ENCODE results near the gene RAB11FIP2. TPM values are rescaled to one million over a fixed set of nuclear protein-coding genes. Genes with fewer than 3 reads are reported as not detected.

Gene RAB11FIP2
- total RNA-seq, 6 experiments from 2014 or later: 5.3 to 14.3 (median 6.9) TPM

DNA sequence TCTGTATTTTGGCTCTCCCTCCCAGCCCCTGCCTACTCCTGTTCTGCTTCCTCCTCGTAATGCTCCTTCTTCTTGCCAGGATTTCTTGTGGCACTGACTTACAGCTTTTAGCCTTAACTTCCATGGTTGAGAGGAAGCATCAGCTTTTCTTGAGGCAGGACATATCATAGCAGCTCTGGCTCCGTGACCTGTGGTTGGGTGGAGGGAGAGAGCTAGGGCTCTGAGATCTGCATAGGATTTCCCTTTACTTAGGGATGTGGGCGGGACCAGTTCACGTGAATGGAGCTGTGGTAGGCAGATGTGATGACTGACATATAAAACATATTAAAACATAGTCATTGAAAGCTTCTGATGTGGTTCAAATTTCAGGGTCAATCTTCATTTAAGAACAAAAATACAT, 10.6 kb upstream of the RAB11FIP2 start:
- Histone ChIP-seq H3K4me3 (no peak overlapping the region), H3K27ac (no peak overlapping the region), H3K4me1 (no peaks in the 10 kb centered on the region), H3K36me3 (no peaks in the 10 kb centered on the region), H3K9me3 (no peaks in the 10 kb centered on the region), H3K27me3 (no peaks in the 10 kb centered on the region)
- DNase-seq (no peak), ATAC-seq (no peak)
- intact Hi-C loops (cut with DNase I): no loop called here
- TF ChIP-seq POLR2A (IDR thresholded peaks at IDR 0.05): no peak
- TF ChIP-seq, protein P1, sequence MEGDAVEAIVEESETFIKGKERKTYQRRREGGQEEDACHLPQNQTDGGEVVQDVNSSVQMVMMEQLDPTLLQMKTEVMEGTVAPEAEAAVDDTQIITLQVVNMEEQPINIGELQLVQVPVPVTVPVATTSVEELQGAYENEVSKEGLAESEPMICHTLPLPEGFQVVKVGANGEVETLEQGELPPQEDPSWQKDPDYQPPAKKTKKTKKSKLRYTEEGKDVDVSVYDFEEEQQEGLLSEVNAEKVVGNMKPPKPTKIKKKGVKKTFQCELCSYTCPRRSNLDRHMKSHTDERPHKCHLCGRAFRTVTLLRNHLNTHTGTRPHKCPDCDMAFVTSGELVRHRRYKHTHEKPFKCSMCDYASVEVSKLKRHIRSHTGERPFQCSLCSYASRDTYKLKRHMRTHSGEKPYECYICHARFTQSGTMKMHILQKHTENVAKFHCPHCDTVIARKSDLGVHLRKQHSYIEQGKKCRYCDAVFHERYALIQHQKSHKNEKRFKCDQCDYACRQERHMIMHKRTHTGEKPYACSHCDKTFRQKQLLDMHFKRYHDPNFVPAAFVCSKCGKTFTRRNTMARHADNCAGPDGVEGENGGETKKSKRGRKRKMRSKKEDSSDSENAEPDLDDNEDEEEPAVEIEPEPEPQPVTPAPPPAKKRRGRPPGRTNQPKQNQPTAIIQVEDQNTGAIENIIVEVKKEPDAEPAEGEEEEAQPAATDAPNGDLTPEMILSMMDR (IDR thresholded peaks at IDR 0.05): no peak
- WGBS (ENCODE audit: insufficient coverage, low coverage, low lambda C conversion rate, missing lambda C conversion rate): 65% methylated on average over 3 of the region's 4 CpGs

DNA sequence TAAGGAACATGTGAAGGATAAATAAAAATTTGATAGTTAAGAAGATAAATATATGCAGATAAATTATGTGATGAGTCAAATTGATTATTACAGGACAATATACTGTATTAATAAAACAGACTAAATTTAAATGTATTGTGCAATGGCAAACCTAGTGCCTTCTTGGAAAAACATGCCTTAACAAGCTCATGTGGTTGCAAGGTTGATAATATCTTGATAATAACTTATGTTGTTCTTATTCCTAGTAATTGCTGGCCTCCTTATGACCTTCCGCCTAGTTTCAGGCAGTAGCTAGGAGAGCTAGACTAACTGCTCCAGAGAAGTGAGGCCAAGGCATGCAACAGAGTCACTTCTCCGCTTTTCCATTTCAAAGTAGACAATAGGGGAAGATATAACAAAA, 7.6 kb upstream of the RAB11FIP2 start:
- Histone ChIP-seq H3K27me3 (no peaks in the 10 kb centered on the region), H3K9me3 (no peaks in the 10 kb centered on the region), H3K36me3 (no peaks in the 10 kb centered on the region), H3K4me3 (no peak overlapping the region), H3K4me1 (no peaks in the 10 kb centered on the region), H3K27ac (no peak overlapping the region)
- 90% methylated on average over 2 of the region's 2 CpGs for WGBS (ENCODE audit: insufficient coverage, low coverage, low lambda C conversion rate, missing lambda C conversion rate)
- TF ChIP-seq, protein P1 (IDR thresholded peaks at IDR 0.05): no peak
- TF ChIP-seq POLR2A (IDR thresholded peaks at IDR 0.05): no peak
- ATAC-seq: no peak
- intact Hi-C loops (cut with DNase I): no loop called here
- DNase-seq: no peak

DNA sequence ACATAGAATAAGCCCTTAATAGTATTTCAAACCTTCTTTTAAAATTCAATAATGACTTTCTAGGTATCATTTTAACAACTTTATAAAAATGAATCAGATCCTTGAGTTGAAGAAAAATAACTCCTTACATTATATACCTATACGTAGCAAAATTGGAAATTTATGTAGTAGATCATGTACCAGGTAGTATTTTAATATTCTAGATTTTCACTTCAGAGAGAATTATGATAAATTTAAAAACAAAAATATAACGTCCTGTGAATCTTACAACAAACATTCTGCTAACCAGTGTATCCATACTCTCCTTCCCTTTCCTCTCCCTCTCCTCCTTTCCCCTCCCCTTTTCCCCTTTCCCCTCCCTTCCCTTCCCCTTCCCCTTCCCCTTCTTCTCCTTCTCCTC, 6.1 kb upstream of the RAB11FIP2 start:
- intact Hi-C loops (cut with DNase I): no loop called here
- no peaks in the 10 kb centered on the region for H3K9me3 ChIP-seq
- no peaks in the 10 kb centered on the region for H3K36me3 ChIP-seq
- DNase-seq: no peak
- WGBS (ENCODE audit: insufficient coverage, low coverage, low lambda C conversion rate, missing lambda C conversion rate): 52% methylated on average over 2 of the region's 2 CpGs
- H3K4me3 ChIP-seq: no peak overlapping the region
- no peak for TF ChIP-seq POLR2A (IDR thresholded peaks at IDR 0.05)
- TF ChIP-seq, protein P1 (IDR thresholded peaks at IDR 0.05): no peak
- H3K4me1 ChIP-seq: no peaks in the 10 kb centered on the region
- no peak overlapping the region for H3K27ac ChIP-seq
- no peaks in the 10 kb centered on the region for H3K27me3 ChIP-seq
- ATAC-seq: no peak

DNA sequence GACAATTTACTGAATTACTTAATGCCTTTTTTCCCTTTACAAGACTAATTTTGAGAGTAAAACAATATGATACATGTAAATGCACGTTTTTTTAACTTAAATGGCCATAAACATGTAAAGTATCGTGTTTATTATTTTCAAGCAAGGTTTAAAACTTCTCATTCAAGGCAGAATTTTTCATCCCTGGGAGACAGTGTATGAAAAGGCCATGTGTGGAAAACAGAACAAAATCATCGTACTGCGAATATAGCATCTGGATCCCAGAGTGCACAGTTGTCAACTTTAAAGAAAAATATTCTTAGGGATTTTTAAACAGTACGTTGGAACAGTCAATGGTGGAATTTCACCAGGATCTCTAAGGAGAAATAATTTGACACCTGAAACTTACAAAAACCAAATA, 1.1 kb upstream of the RAB11FIP2 start:
- DNase-seq: no peak
- peaks cover 0 to 7% (median 3%) of the 10 kb centered on the region in 4 donors for H3K4me1 ChIP-seq
- TF ChIP-seq, protein P1 (IDR thresholded peaks at IDR 0.05): no peak
- no peak for TF ChIP-seq POLR2A (IDR thresholded peaks at IDR 0.05)
- H3K9me3 ChIP-seq: no peaks in the 10 kb centered on the region
- H3K36me3 ChIP-seq: no peaks in the 10 kb centered on the region
- ATAC-seq: no peak
- H3K4me3 ChIP-seq: no peak overlapping the region
- no peak overlapping the region for H3K27ac ChIP-seq
- WGBS (ENCODE audit: insufficient coverage, low coverage, low lambda C conversion rate, missing lambda C conversion rate): 79% methylated on average over 5 of the region's 5 CpGs
- intact Hi-C loops (cut with DNase I): no loop called here
- no peaks in the 10 kb centered on the region for H3K27me3 ChIP-seq
